Esophagus squamous epithelium (tissue), 4 donors: ENCODE data around the gene MATN1.

ENCODE experiments used
- POLR2A ChIP-seq, 4 donors: fragments of 450-650 bp; IDR thresholded peaks; one replicate each; pipeline ENCODE4 v1.6.1; 2017; ENCODE audit warnings: antibody characterized with exemption in 4 of 4, mild to moderate bottlenecking in 4 of 4, moderate library complexity in 3 of 4
- TF ChIP-seq, protein P1 (sequence below), 6 experiments: fragments of 450-650 bp in 4 of 6; fragments of 200-600 bp in 2 of 6; sonication (generic) in 2 of 6; IDR thresholded peaks; one replicate each; pipeline ENCODE4 v1.5.1; 2016 to 2019; ENCODE audit warnings: antibody characterized with exemption in 6 of 6, mild to moderate bottlenecking in 4 of 6, moderate library complexity in 4 of 6

DNA sequence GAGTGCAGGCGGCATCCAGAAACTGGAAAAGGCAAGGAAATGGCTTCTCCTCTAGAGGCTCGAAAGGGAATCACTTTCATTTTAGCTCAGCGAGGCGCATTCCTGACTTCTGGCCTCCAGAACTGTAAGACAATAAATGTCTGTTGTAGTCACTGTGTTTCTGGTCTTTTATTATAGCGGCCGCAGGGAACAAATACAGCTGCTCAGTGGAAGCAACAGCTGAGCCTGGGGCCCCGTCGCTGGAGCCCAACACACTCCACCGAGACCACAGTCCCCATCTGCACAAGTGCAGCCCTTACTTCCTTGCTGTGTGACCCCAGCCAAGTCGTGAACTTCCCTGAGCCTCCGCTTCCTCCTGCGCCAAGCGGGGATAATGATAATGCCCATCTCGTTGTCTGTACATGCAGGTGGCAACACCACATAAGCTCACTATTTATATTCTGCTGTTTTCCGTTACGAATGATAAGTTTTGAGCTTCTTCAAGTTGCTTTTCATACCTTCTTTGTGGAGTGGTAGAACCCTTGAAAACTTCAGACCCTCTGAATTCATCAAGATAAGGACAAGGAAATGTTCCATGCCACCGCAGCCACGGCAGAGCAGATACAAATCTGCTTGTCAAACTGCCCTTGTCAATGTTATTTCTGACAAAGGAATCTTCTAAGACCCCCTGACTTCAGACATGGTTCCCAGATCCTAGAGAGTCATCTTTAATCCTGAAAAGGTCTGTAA is 37.4 kb upstream of the MATN1 start:
- TF ChIP-seq, protein P1, sequence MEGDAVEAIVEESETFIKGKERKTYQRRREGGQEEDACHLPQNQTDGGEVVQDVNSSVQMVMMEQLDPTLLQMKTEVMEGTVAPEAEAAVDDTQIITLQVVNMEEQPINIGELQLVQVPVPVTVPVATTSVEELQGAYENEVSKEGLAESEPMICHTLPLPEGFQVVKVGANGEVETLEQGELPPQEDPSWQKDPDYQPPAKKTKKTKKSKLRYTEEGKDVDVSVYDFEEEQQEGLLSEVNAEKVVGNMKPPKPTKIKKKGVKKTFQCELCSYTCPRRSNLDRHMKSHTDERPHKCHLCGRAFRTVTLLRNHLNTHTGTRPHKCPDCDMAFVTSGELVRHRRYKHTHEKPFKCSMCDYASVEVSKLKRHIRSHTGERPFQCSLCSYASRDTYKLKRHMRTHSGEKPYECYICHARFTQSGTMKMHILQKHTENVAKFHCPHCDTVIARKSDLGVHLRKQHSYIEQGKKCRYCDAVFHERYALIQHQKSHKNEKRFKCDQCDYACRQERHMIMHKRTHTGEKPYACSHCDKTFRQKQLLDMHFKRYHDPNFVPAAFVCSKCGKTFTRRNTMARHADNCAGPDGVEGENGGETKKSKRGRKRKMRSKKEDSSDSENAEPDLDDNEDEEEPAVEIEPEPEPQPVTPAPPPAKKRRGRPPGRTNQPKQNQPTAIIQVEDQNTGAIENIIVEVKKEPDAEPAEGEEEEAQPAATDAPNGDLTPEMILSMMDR (IDR thresholded peaks at IDR 0.05) = no peak
- TF ChIP-seq POLR2A (IDR thresholded peaks at IDR 0.05) = no peak
